Measurements from ENCODE around the gene SYT8.
"Not testable (repeated sequence)": the region's sequence is repeated elsewhere in the genome, so short reads cannot be mapped to it uniquely, and the experiment has no call there.

Gene SYT8

DNA sequence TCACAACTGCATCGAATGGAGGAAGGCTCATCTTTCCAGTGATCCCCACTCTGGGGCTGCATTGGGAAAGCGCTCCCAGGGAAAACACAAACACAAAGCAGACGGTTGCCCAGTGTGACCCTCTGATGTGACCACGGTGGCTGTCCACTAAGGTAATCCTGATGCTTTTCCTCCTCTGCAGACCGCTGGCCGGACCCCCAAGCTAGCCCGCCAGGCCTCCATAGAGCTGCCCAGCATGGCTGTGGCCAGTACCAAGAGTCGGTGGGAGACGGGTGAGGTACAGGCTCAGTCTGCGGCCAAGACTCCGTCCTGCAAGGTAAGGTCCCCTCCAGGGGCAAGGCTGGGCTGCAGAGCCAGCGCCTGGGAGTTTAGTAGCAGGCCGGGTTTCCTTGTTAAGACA lies 51.8 kb downstream of the SYT8 start:
- DNase-seq (ENCODE audit: low read depth in 2 of 2): not testable (repeated sequence)

Measured in stimulated activated CD4-positive, alpha-beta T cell treated with anti-CD3 and anti-CD28 coated beads, Interleukin-1b, Interleukin-23, amount 100 ng/mL, for 4 hours (primary cell).